WTC11 (cell line): ENCODE measurements around the gene PRELP.

Experiments used
- ATF3 ChIP-seq: sonication (generic); formaldehyde crosslinking; conservative IDR thresholded peaks from 2 replicates; pipeline ENCODE4 v1.8.1; 2022; ENCODE audit warnings: mild to moderate bottlenecking, missing genetic modification reagents
- ATF6 ChIP-seq: sonication (generic); formaldehyde crosslinking; IDR thresholded peaks from 2 replicates; pipeline ENCODE4 v1.8.1; 2023; ENCODE audit warnings: mild to moderate bottlenecking, missing genetic modification reagents
- CTCF ChIP-seq: fragments of 200-600 bp; IDR thresholded peaks from 2 replicates; pipeline ENCODE4 v1.8.0; 2022; ENCODE audit warnings: antibody characterized with exemption
- ELF4 ChIP-seq: sonication (generic); formaldehyde crosslinking; IDR thresholded peaks from 2 replicates; pipeline ENCODE4 v1.8.1; 2022; ENCODE audit warnings: low read depth, mild to moderate bottlenecking, moderate library complexity, missing genetic modification reagents
- FOXK1 ChIP-seq: sonication (generic); formaldehyde crosslinking; IDR thresholded peaks from 2 replicates; pipeline ENCODE4 v1.8.0; 2022; ENCODE audit warnings: mild to moderate bottlenecking, moderate library complexity, missing genetic modification reagents
- HMGXB4 ChIP-seq: sonication (generic); formaldehyde crosslinking; IDR thresholded peaks from 2 replicates; pipeline ENCODE4 v1.8.1; 2023; ENCODE audit warnings: mild to moderate bottlenecking, moderate library complexity, missing genetic modification reagents
- MAX ChIP-seq: sonication (generic); formaldehyde crosslinking; IDR thresholded peaks from 2 replicates; pipeline ENCODE4 v1.8.0; 2022; ENCODE audit warnings: mild to moderate bottlenecking, missing genetic modification reagents
- NR3C1 ChIP-seq: sonication (generic); formaldehyde crosslinking; conservative IDR thresholded peaks from 2 replicates; pipeline ENCODE4 v1.8.1; 2023; ENCODE audit warnings: low read depth, mild to moderate bottlenecking, missing genetic modification reagents
- OVOL2 ChIP-seq: fragments of 250-450 bp; sonication (Bioruptor Pico); IDR thresholded peaks from 2 replicates; pipeline ENCODE4 v1.9.0; 2021; ENCODE audit warnings: mild to moderate bottlenecking, borderline replicate concordance
- PREB ChIP-seq: sonication (generic); formaldehyde crosslinking; IDR thresholded peaks from 2 replicates; pipeline ENCODE4 v1.8.1; 2022; ENCODE audit warnings: mild to moderate bottlenecking, missing genetic modification reagents, moderate library complexity, borderline replicate concordance
- ZNF138 ChIP-seq: sonication (generic); formaldehyde crosslinking; conservative IDR thresholded peaks from 2 replicates; pipeline ENCODE4 v1.8.1; 2022; ENCODE audit warnings: mild to moderate bottlenecking, moderate library complexity, missing genetic modification reagents
- ZNF423 ChIP-seq: fragments of 250-450 bp; sonication (Bioruptor Pico); IDR thresholded peaks from 2 replicates; pipeline ENCODE4 v2.1.2; 2022; ENCODE audit warnings: mild to moderate bottlenecking, moderate library complexity
- ZNF512 ChIP-seq: sonication (generic); formaldehyde crosslinking; IDR thresholded peaks from 2 replicates; pipeline ENCODE4 v1.8.1; 2022; ENCODE audit warnings: missing genetic modification reagents, borderline replicate concordance

- TF ChIP-seq PREB (CRISPR knock-in tag) (no peak), NR3C1 (CRISPR knock-in tag) (no peak), HMGXB4 (CRISPR knock-in tag) (no peak), MAX (CRISPR knock-in tag) (no peak), CTCF (no peak), ATF6 (CRISPR knock-in tag) (no peak), ELF4 (no peak), ATF3 (CRISPR knock-in tag) (no peak), ZNF423 (CRISPR knock-in tag) (peak; percentile 45; the same call in 1 of the 2 replicates), ZNF512 (CRISPR knock-in tag) (no peak), OVOL2 (CRISPR knock-in tag) (no peak), FOXK1 (CRISPR knock-in tag) (no peak), ZNF138 (CRISPR knock-in tag) (no peak)
Observed at GRCh38 chr1:203453616-203454015, 22.0 kb upstream of the PRELP start.
